ENCODE data around the gene AOPEP.

- TF ChIP-seq CTCF (IDR thresholded peaks at IDR 0.05), result no peak
- TF ChIP-seq POLR2A (IDR thresholded peaks at IDR 0.05), result no peak
These were observed 73.2 kb downstream of the AOPEP start for GRCh38 chr9:94799578-94800264.

Data from testis (tissue), 2 donors.